ENCODE results near the gene THSD1. TPM values are rescaled to one million over a fixed set of nuclear protein-coding genes. Genes with fewer than 3 reads are reported as not detected.

The THSD1 gene
- total and polyA plus RNA-seq, 2 donors (not counting 1 experiment from before 2014, with no cell fraction given) = 5.2 to 9.1 TPM

DNA sequence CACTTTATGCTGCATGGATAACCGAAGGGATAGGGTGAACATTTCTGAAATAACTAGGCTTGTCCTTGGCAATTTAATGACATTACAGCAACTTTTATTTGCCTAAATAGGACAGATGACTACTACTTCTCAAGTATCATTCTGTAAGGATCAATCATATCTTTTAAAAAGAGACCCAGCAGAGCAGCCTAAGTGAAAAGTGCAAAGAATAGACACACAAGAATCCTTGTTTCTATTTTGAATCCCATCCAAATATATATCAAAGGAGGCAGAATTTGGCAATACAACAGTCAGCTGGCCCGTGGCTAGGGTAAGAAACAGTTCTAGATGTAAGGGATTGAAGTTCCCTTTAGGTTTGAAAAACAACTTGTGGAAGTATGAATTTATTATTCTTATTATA lies 6.9 kb downstream of the THSD1 start:
- Histone ChIP-seq H4K20me1 (ENCODE audit: control insufficient read depth, extremely low read depth, insufficient read depth, low read length) (no peaks in the 10 kb centered on the region), H3K4me2 (ENCODE audit: extremely low read depth, insufficient read depth, low read length) (no peak overlapping the region), H3K4me3 (replicated peaks in 1 of 4; ENCODE audit: control extremely low read depth in 1 of 4, insufficient read depth in 1 of 4, low read depth in 3 of 4, low read length in 4 of 4) (no peak overlapping the region), H3K9me3 (ENCODE audit: control insufficient read depth, insufficient read depth, low read depth, low read length) (no peaks in the 10 kb centered on the region), H3K27me3 (ENCODE audit: control insufficient read depth, insufficient read depth, low read length) (no peaks in the 10 kb centered on the region), H3K9ac (ENCODE audit: insufficient read depth, low read length) (no peak overlapping the region), H3K27ac (ENCODE audit: insufficient read depth, low read length) (no peak overlapping the region), H2AFZ (ENCODE audit: low read length) (no peak overlapping the region), H3K36me3 (ENCODE audit: control insufficient read depth, insufficient read depth, low read length) (peaks cover 3% of the 10 kb centered on the region), H3K79me2 (ENCODE audit: control insufficient read depth, insufficient read depth, low read length) (no peaks in the 10 kb centered on the region), H3K4me1 (ENCODE audit: control insufficient read depth, extremely low read depth, insufficient read depth, low read length) (no peaks in the 10 kb centered on the region)
- TF ChIP-seq, protein P1, sequence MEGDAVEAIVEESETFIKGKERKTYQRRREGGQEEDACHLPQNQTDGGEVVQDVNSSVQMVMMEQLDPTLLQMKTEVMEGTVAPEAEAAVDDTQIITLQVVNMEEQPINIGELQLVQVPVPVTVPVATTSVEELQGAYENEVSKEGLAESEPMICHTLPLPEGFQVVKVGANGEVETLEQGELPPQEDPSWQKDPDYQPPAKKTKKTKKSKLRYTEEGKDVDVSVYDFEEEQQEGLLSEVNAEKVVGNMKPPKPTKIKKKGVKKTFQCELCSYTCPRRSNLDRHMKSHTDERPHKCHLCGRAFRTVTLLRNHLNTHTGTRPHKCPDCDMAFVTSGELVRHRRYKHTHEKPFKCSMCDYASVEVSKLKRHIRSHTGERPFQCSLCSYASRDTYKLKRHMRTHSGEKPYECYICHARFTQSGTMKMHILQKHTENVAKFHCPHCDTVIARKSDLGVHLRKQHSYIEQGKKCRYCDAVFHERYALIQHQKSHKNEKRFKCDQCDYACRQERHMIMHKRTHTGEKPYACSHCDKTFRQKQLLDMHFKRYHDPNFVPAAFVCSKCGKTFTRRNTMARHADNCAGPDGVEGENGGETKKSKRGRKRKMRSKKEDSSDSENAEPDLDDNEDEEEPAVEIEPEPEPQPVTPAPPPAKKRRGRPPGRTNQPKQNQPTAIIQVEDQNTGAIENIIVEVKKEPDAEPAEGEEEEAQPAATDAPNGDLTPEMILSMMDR (conservative IDR thresholded peaks at IDR 0.05 in 1 of 2, IDR thresholded peaks at IDR 0.05 in 1 of 2; ENCODE audit: low read depth in 1 of 2, low read length in 2 of 2) = no peak
- TF ChIP-seq EZH2 (IDR thresholded peaks at IDR 0.05; ENCODE audit: low read length, missing control alignments) = no peak
- no peak for DNase-seq (ENCODE audit: low read depth in 2 of 2)

- Histone ChIP-seq H3K4me3 (replicated peaks in 1 of 4; ENCODE audit: control extremely low read depth in 1 of 4, insufficient read depth in 1 of 4, low read depth in 3 of 4, low read length in 4 of 4) (no peak overlapping the region), H3K36me3 (ENCODE audit: control insufficient read depth, insufficient read depth, low read length) (peaks cover 3% of the 10 kb centered on the region), H3K4me2 (ENCODE audit: extremely low read depth, insufficient read depth, low read length) (no peak overlapping the region), H3K27ac (ENCODE audit: insufficient read depth, low read length) (no peak overlapping the region), H3K9me3 (ENCODE audit: control insufficient read depth, insufficient read depth, low read depth, low read length) (no peaks in the 10 kb centered on the region), H2AFZ (ENCODE audit: low read length) (no peak overlapping the region), H3K9ac (ENCODE audit: insufficient read depth, low read length) (no peak overlapping the region), H3K4me1 (ENCODE audit: control insufficient read depth, extremely low read depth, insufficient read depth, low read length) (no peaks in the 10 kb centered on the region), H3K27me3 (ENCODE audit: control insufficient read depth, insufficient read depth, low read length) (no peaks in the 10 kb centered on the region), H3K79me2 (ENCODE audit: control insufficient read depth, insufficient read depth, low read length) (no peaks in the 10 kb centered on the region), H4K20me1 (ENCODE audit: control insufficient read depth, extremely low read depth, insufficient read depth, low read length) (no peaks in the 10 kb centered on the region)
- DNase-seq (ENCODE audit: low read depth in 2 of 2) = no peak
- TF ChIP-seq EZH2 (IDR thresholded peaks at IDR 0.05; ENCODE audit: low read length, missing control alignments) = no peak
- TF ChIP-seq, protein P1 (conservative IDR thresholded peaks at IDR 0.05 in 1 of 2, IDR thresholded peaks at IDR 0.05 in 1 of 2; ENCODE audit: low read depth in 1 of 2, low read length in 2 of 2) = no peak
Measured at GRCh38 chr13:52395704-52396103, 10.3 kb downstream of the THSD1 start.

- H3K4me1 ChIP-seq (ENCODE audit: control insufficient read depth, extremely low read depth, insufficient read depth, low read length) = no peaks in the 10 kb centered on the region
- no peaks in the 10 kb centered on the region for H3K27me3 ChIP-seq (ENCODE audit: control insufficient read depth, insufficient read depth, low read length)
- H3K9ac ChIP-seq (ENCODE audit: insufficient read depth, low read length) = no peak overlapping the region
- no peaks in the 10 kb centered on the region for H3K9me3 ChIP-seq (ENCODE audit: control insufficient read depth, insufficient read depth, low read depth, low read length)
- no peaks in the 10 kb centered on the region for H4K20me1 ChIP-seq (ENCODE audit: control insufficient read depth, extremely low read depth, insufficient read depth, low read length)
- no peak for DNase-seq (ENCODE audit: low read depth in 2 of 2)
- H3K79me2 ChIP-seq (ENCODE audit: control insufficient read depth, insufficient read depth, low read length) = no peaks in the 10 kb centered on the region
- no peak for TF ChIP-seq EZH2 (IDR thresholded peaks at IDR 0.05; ENCODE audit: low read length, missing control alignments)
- TF ChIP-seq, protein P1 (conservative IDR thresholded peaks at IDR 0.05 in 1 of 2, IDR thresholded peaks at IDR 0.05 in 1 of 2; ENCODE audit: low read depth in 1 of 2, low read length in 2 of 2) = no peak
- no peak overlapping the region for H3K4me3 ChIP-seq (replicated peaks in 1 of 4; ENCODE audit: control extremely low read depth in 1 of 4, insufficient read depth in 1 of 4, low read depth in 3 of 4, low read length in 4 of 4)
- H2AFZ ChIP-seq (ENCODE audit: low read length) = no peak overlapping the region
- no peak overlapping the region for H3K27ac ChIP-seq (ENCODE audit: insufficient read depth, low read length)
- no peak overlapping the region for H3K4me2 ChIP-seq (ENCODE audit: extremely low read depth, insufficient read depth, low read length)
- peaks cover 3% of the 10 kb centered on the region for H3K36me3 ChIP-seq (ENCODE audit: control insufficient read depth, insufficient read depth, low read length)
Measured at GRCh38 chr13:52394586-52394985, 11.4 kb downstream of the THSD1 start.

Measured in fibroblast of lung (primary cell).